IMR-90 (cell line): ENCODE data around the gene SPATA33. TPM values are rescaled to one million over a fixed set of nuclear protein-coding genes. Genes with fewer than 3 reads are reported as not detected.

Experiments
- ATAC-seq: fragments of 200-7000 bp; cut with Tn5 transposase; 2 replicates; pipeline ENCODE4 v1.9.1; 2020; ENCODE audit warnings: low read depth, mild to moderate bottlenecking, moderate library complexity
- BruUV-seq: library from RNA; stranded (reverse); fragments of 400-500 nt; replicated peaks from 2 replicates; lab custom pipeline; 2021; lab: Mats Ljungman, UMichigan
- CTCF ChIA-PET: fragments of 300-600 bp; formaldehyde crosslinking; extraction: SDS; loops from one replicate; lab custom pipeline; 2021; ENCODE audit warnings: antibody characterized with exemption; lab: Yijun Ruan, JAX
- POLR2A ChIA-PET: fragments of 300-600 bp; sonication (Branson Sonifier 250); formaldehyde crosslinking; loops from one replicate; lab custom pipeline; 2022; ENCODE audit warnings: antibody characterized with exemption; ENCODE audit not compliant: unreplicated experiment; lab: Charles Lee
- DNase-seq: peaks from one replicate; pipeline ENCODE4 v3.0.0; 2013
- H2AFZ ChIP-seq: replicated peaks from 2 replicates; pipeline ENCODE3; 2013; ENCODE audit warnings: low read length, mild to moderate bottlenecking; ENCODE audit not compliant: poor library complexity
- H2AK5ac ChIP-seq: 2 replicates; pipeline ENCODE4 v1.6.1; 2013; ENCODE audit warnings: low read depth, low read length, inconsistent platforms
- H2AK9ac ChIP-seq: replicated peaks from 2 replicates; pipeline ENCODE3; 2013; ENCODE audit warnings: mild to moderate bottlenecking, low read depth, low read length, moderate library complexity; ENCODE audit not compliant: poor library complexity
- H2BK120ac ChIP-seq: 2 replicates; pipeline ENCODE4 v1.6.1; 2013; ENCODE audit warnings: low read depth, low read length, inconsistent platforms
- H2BK15ac ChIP-seq: 3 replicates; pipeline ENCODE4 v1.6.1; 2013; ENCODE audit warnings: low read depth, low read length, inconsistent platforms
- H2BK20ac ChIP-seq: 2 replicates; pipeline ENCODE4 v1.6.1; 2013; ENCODE audit warnings: low read depth, mild to moderate bottlenecking, inconsistent platforms, low read length, moderate library complexity
- H2BK5ac ChIP-seq: 2 replicates; pipeline ENCODE4 v1.6.1; 2013; ENCODE audit warnings: mild to moderate bottlenecking, low read depth, low read length, inconsistent platforms; ENCODE audit not compliant: poor library complexity, severe bottlenecking
- H3K14ac ChIP-seq: replicated peaks from 2 replicates; pipeline ENCODE4 v1.6.1; 2013; ENCODE audit warnings: low read depth, low read length, inconsistent platforms
- H3K18ac ChIP-seq: 2 replicates; pipeline ENCODE4 v1.6.1; 2013; ENCODE audit warnings: low read depth, low read length, control low read depth
- H3K23ac ChIP-seq: 2 replicates; pipeline ENCODE4 v1.6.1; 2013; ENCODE audit warnings: low read depth, low read length, inconsistent platforms
- H3K27ac ChIP-seq: 2 replicates; pipeline ENCODE4 v1.5.1; 2013; ENCODE audit warnings: mild to moderate bottlenecking, control low read depth, low read length; ENCODE audit not compliant: insufficient read depth
- H3K27me3 ChIP-seq: 2 replicates; pipeline ENCODE4 v1.6.1; 2013; ENCODE audit warnings: low read length; ENCODE audit not compliant: control insufficient read depth, insufficient read depth
- H3K36me3 ChIP-seq: 2 replicates; pipeline ENCODE4 v1.6.1; 2013; ENCODE audit warnings: low read length, mixed read lengths; ENCODE audit not compliant: control insufficient read depth, insufficient read depth
- H3K4ac ChIP-seq: 2 replicates; pipeline ENCODE4 v1.6.1; 2013; ENCODE audit warnings: low read depth, low read length, inconsistent platforms
- H3K4me1 ChIP-seq: 2 replicates; pipeline ENCODE4 v1.6.1; 2013; ENCODE audit warnings: low read length, mixed read lengths; ENCODE audit not compliant: control insufficient read depth, insufficient read depth
- H3K4me2 ChIP-seq: 2 replicates; pipeline ENCODE4 v1.6.1; 2013; ENCODE audit warnings: low read depth, mild to moderate bottlenecking, control low read depth, low read length, moderate library complexity
- H3K4me3 ChIP-seq: 2 replicates; pipeline ENCODE4 v1.5.1; 2013; ENCODE audit warnings: low read depth, mild to moderate bottlenecking, control low read depth, low read length, moderate library complexity; ENCODE audit not compliant: insufficient read depth
- H3K56ac ChIP-seq: 2 replicates; pipeline ENCODE4 v1.6.1; 2013; ENCODE audit warnings: low read length, inconsistent platforms; ENCODE audit not compliant: insufficient read depth; ENCODE audit errors: extremely low read depth
- H3K79me1 ChIP-seq, 2 experiments: 2 replicates each; pipeline ENCODE4 v1.6.1; 2013; ENCODE audit warnings: low read length in 2 of 2, inconsistent platforms in 1 of 2, low read depth in 1 of 2
- H3K9ac ChIP-seq: 2 replicates; pipeline ENCODE4 v1.6.1; 2013; ENCODE audit warnings: low read depth, low read length, control low read depth
- H3K9me1 ChIP-seq: 2 replicates; pipeline ENCODE4 v1.6.1; 2013; ENCODE audit warnings: low read length, inconsistent platforms; ENCODE audit not compliant: insufficient read depth
- H3K9me3 ChIP-seq: 2 replicates; pipeline ENCODE4 v1.6.1; 2013; ENCODE audit warnings: low read length; ENCODE audit not compliant: control insufficient read depth, insufficient read depth
- H4K20me1 ChIP-seq: 2 replicates; pipeline ENCODE4 v1.6.1; 2013; ENCODE audit warnings: low read length, inconsistent platforms; ENCODE audit not compliant: insufficient read depth
- H4K5ac ChIP-seq: 2 replicates; pipeline ENCODE4 v1.6.1; 2013; ENCODE audit warnings: mild to moderate bottlenecking, low read depth, low read length, control low read depth
- H4K8ac ChIP-seq, 2 experiments: 2 replicates each; pipeline ENCODE4 v1.6.1; 2013; ENCODE audit warnings: low read depth in 2 of 2, low read length in 2 of 2, control low read depth in 1 of 2, inconsistent platforms in 1 of 2
- H4K91ac ChIP-seq: 2 replicates; pipeline ENCODE4 v1.6.1; 2013; ENCODE audit warnings: low read depth, low read length, inconsistent platforms; ENCODE audit not compliant: insufficient read depth
- CHD1 ChIP-seq: IDR thresholded peaks from 2 replicates; pipeline ENCODE4 v1.6.1; 2012; ENCODE audit warnings: low read depth, low read length, improper control_type of control experiment
- SMC3 ChIP-seq: fragments of 150-350 bp; IDR thresholded peaks from 2 replicates; pipeline ENCODE4 v1.6.1; 2016; ENCODE audit warnings: low read depth, mild to moderate bottlenecking, antibody characterized with exemption, low read length, moderate library complexity
- WGBS, 2 experiments: methylation state at CpG; one replicate each; pipeline versions ENCODE4 v1.1.5 to v1.1.7; 2013; ENCODE audit warnings: missing lambda C conversion rate in 2 of 2; ENCODE audit not compliant: insufficient read length in 1 of 2; ENCODE audit errors: extremely low coverage in 2 of 2; 5-methylcytosine and 5-hydroxymethylcytosine counted together
- dilution Hi-C: fragments of 300-500 bp; cut with HindIII; formaldehyde crosslinking; loops from one replicate; pipeline ENCODE4 v1.14.3; 2018; ENCODE audit warnings: low sequenced_read_pairs; ENCODE audit not compliant: unreplicated experiment
- in situ Hi-C: fragments of 300-500 bp; cut with MboI; formaldehyde crosslinking; loops from 3 replicates; pipeline ENCODE4 v1.14.3; 2019; ENCODE audit warnings: low sequenced_read_pairs, inconsistent platforms, mixed read lengths
- intact Hi-C: fragments of 100-400 bp; cut with micrococcal nuclease; formaldehyde crosslinking; loops from 2 replicates; pipeline ENCODE4 v1.10.0; 2022
- polyA plus RNA-seq, 3 experiments: library from polyadenylated mRNA; depleted of rRNA; stranded (reverse); fragments of >200 nt; gene quantifications; 2 replicates each; pipeline ENCODE4 v1.2.3, GENCODE V29; 2012; ENCODE audit warnings: low replicate concordance in 1 of 3
- total RNA-seq: library from RNA; depleted of rRNA; stranded (reverse); fragments of >200 nt; gene quantifications from 2 replicates; pipeline ENCODE4 v1.2.3, GENCODE V29; 2012

Gene SPATA33
- total and polyA plus RNA-seq, 2 of the 4 experiments (the other 2 are of a cell fraction): 0.90 to 3.4 TPM

- no peak for DNase-seq
- dilution Hi-C loops: no loop called here
- Histone ChIP-seq H2AFZ (peak overlapping the region; percentile 99), H3K36me3 (peaks cover 17% of the 10 kb centered on the region), H3K4me1 (peaks cover 7% of the 10 kb centered on the region), H4K91ac (peak overlapping the region; percentile 58; the same call in 1 of the 2 replicates), H3K4me2 (peak overlapping the region; percentile 99), H2AK5ac (peak overlapping the region; percentile 83), H3K27me3 (no peaks in the 10 kb centered on the region), H3K14ac (peak overlapping the region; percentile 50), H2AK9ac (peak overlapping the region; percentile 94), H3K9me3 (no peaks in the 10 kb centered on the region), H4K20me1 (peaks cover 22% of the 10 kb centered on the region), H2BK120ac (no peak overlapping the region), H3K56ac (peak overlapping the region; percentile 78), H2BK5ac (peak overlapping the region; percentile 23), H3K79me1 (peaks cover 23 to 56% of the 10 kb centered on the region in 2 experiments), H3K27ac (peak overlapping the region; percentile 47), H3K9me1 (peaks cover 12% of the 10 kb centered on the region; the same call in 1 of the 2 replicates), H3K23ac (peak overlapping the region; percentile 84), H3K18ac (no peak overlapping the region), H3K4me3 (peak overlapping the region; percentile 87), H4K5ac (0 out of 2 replicates have a peak overlapping the region, but pooled peaks have one; percentile 12), H3K9ac (peak overlapping the region; percentile 86), H3K4ac (peak overlapping the region; percentile 71), H4K8ac (peak overlapping the region; percentile 74 to 81; a peak in 3 of 4 replicates), H2BK20ac (no peak overlapping the region), H2BK15ac (no peak overlapping the region)
- ATAC-seq: peak; percentile 36
- ChIA-PET POLR2A (no interaction called here), CTCF (no interaction called here)
- in situ Hi-C loops: no loop called here
- BruUV-seq: no TSS peak
- 12% methylated on average over 13 of the region's 27 CpGs; no CpG with 5 or more reads in 1 of the 2 experiments for WGBS, 2 experiments
- intact Hi-C loops: no loop called here
- TF ChIP-seq CHD1: 0 out of 2 replicates have a peak, but pooled peaks have one; percentile 52
- no peak for TF ChIP-seq SMC3
Measured at GRCh38 chr16:89658221-89658879, 714 bp downstream of the SPATA33 start.
